Breast epithelium (tissue), 4 donors: ENCODE data around the gene RNF220. TPM values are rescaled to one million over a fixed set of nuclear protein-coding genes. Genes with fewer than 3 reads are reported as not detected.
A peak's percentile ranks its signal among the peaks of the same experiment; 100 is the strongest.

Experiments used
- DNase-seq, 2 donors: peaks; one replicate each; pipeline ENCODE4 v3.0.0-alpha.2; 2019; ENCODE audit warnings: low spot score in 2 of 2
- H3K27ac ChIP-seq, 2 donors: fragments of 200-600 bp; sonication (generic) in 1 of 2; one replicate each; pipeline ENCODE4 v1.5.1; 2016 to 2019; ENCODE audit warnings: mild to moderate bottlenecking in 1 of 2
- H3K27me3 ChIP-seq, 2 donors: fragments of 200-600 bp; sonication (generic) in 1 of 2; one replicate each; pipeline versions ENCODE4 v1.5.1 to v1.6.0; 2017 to 2019; ENCODE audit warnings: control low read depth in 1 of 2, mild to moderate bottlenecking in 1 of 2
- H3K36me3 ChIP-seq: fragments of 200-600 bp; one replicate; pipeline ENCODE4 v1.5.1; 2019
- H3K4me1 ChIP-seq, 2 donors: fragments of 200-600 bp; sonication (generic); one replicate each; pipeline ENCODE4 v1.5.1; 2016 to 2019; ENCODE audit warnings: control low read depth in 1 of 2
- H3K4me3 ChIP-seq, 3 donors: fragments of 200-600 bp; sonication (generic); 1 replicate in 2 of 3; 2 replicates in 1 of 3; pipeline ENCODE4 v1.5.1; 2016 to 2019; ENCODE audit warnings: mild to moderate bottlenecking in 3 of 3, moderate library complexity in 2 of 3
- H3K9me3 ChIP-seq, 2 donors: fragments of 200-600 bp; sonication (generic) in 1 of 2; one replicate each; pipeline ENCODE4 v1.5.1; 2016 to 2019; ENCODE audit warnings: control low read depth in 1 of 2
- POLR2A ChIP-seq: fragments of 450-650 bp; IDR thresholded peaks from one replicate; pipeline ENCODE4 v1.6.1; 2016; ENCODE audit warnings: antibody characterized with exemption, mild to moderate bottlenecking, moderate library complexity
- POLR2AphosphoS5 ChIP-seq, 3 donors: sonication (generic); formaldehyde crosslinking; IDR thresholded peaks; one replicate each; pipeline ENCODE4 v1.6.1; 2017; ENCODE audit warnings: antibody characterized with exemption in 3 of 3
- intact Hi-C: fragments of 100-400 bp; cut with DNase I; formaldehyde crosslinking; loops from one replicate; pipeline ENCODE4 v1.15.1; 2023; ENCODE audit warnings: low total_unique reads
- total RNA-seq, 3 donors: library from RNA; depleted of rRNA; stranded (reverse); fragments of >200 nt; gene quantifications; one replicate each; pipeline ENCODE4 v1.1.0, GENCODE V29; 2016
- TF ChIP-seq, protein P1 (sequence below), 3 donors: fragments of 450-650 bp; IDR thresholded peaks; one replicate each; pipeline ENCODE4 v1.5.1; 2016 to 2017; ENCODE audit warnings: antibody characterized with exemption in 3 of 3, mild to moderate bottlenecking in 3 of 3, moderate library complexity in 3 of 3

The RNF220 gene
- total RNA-seq, 3 donors from 2014 or later = 90.4 to 110 (median 93.4) TPM

DNA sequence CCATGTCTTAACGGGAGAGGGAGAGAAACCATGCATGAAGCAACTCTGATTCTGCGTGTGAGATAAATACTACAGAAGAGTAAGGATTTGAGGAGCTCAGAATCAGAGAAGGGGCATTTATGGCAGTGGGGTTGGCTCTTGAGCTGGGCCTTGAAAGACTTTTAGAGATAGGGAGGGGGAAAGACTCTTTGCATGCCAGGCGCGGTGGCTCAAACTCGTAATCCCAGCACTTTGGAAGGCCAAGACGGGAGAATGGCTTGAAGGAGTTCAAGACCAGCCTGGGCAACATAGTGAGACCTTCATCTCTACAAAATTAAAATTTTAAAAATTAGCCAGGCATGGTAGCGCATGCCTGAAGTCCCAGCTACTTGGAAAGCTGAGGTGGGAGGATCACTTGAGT, 270.1 kb downstream of the RNF220 start:
- TF ChIP-seq POLR2A = no peak
- H3K4me1 ChIP-seq = peaks cover 6 to 23% of the 10 kb centered on the region in 2 donors

DNA sequence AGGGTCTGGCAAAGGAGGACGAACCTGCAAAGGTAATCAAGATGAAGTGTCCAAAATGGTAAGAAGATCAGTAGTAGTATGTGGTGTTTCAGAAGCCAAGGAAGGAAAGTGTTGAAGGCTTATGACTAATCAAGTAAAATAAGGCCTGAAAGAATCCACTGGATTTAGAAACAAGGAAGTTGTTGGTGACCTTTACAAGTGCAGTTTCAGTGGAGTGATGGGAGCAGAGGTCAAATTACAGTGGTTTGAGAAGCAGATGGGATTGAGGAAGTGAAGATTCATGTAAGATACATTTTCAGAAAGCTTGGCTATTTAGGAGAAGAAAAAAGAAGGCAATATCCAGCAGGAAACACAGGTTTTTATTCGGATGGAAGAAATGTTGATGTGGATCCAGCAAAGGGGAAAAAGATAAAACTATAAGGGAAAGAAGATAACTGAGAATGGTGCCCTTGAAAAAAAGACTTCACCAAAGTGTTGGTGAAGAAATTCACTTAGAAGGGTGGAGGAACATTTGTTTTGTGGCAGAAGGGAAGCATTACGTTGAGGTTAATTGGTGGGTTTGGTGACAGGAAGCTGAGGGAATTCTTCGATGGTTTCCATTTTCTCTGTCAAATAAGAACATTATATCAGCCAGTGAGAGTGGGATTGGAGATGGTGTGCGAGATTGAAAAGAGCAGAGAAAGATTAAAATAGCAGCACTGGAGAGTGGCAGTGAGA, 271.6 kb downstream of the RNF220 start:
- Histone ChIP-seq H3K4me3 (no peak overlapping the region), H3K4me1 (peaks cover 6 to 23% of the 10 kb centered on the region in 2 donors), H3K9me3 (no peaks in the 10 kb centered on the region), H3K27ac (peak overlapping the region; percentile 33 to 98), H3K27me3 (no peaks in the 10 kb centered on the region), H3K36me3 (no peaks in the 10 kb centered on the region)
- intact Hi-C loops = no loop called here
- TF ChIP-seq POLR2AphosphoS5 (IDR thresholded peaks at IDR 0.05) = no peak
- DNase-seq = no peak

More for the DNA sequence above, 270.1 kb downstream of the RNF220 start:
- Histone ChIP-seq H3K9me3 (no peaks in the 10 kb centered on the region), H3K4me3 (peak overlapping the region; percentile 66 to 84 (median 66)), H3K27me3 (no peaks in the 10 kb centered on the region), H3K27ac (peak overlapping the region; percentile 98 to 99), H3K36me3 (no peaks in the 10 kb centered on the region)
- peak in 1 of 2 donors; percentile 25 for DNase-seq
- intact Hi-C loops = no loop called here

DNA sequence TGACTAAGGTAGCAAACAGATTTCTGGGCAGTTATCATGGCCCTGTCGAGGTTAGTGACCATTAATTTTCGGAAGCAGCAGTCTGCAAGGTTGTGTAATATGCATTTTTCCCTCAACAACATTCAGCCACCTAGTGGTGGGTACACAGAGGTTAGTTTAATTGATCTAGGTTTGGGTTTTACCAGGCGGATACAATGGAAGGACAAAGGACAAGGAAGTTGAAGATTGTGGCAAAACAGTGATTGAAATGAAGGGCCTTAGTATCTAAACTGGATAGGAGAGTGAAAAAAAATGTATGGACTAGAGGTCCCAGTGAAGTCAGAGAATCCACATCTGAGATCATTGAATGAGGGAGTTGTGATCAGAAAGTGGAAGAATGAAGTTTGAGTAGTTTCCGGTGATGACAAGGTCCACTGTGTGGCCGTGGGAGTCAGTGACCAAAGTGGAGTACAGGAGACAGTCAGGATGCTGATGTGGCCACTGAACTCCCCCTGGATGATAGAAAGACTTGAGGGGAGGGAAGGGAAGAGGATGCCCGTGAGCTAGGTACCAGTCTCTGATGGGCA, 272.2 kb downstream of the RNF220 start:
- intact Hi-C loops = no loop called here
- H3K4me1 ChIP-seq = peaks cover 6 to 17% of the 10 kb centered on the region in 2 donors
- H3K36me3 ChIP-seq = no peaks in the 10 kb centered on the region
- TF ChIP-seq POLR2AphosphoS5 (IDR thresholded peaks at IDR 0.05) = no peak
- TF ChIP-seq, protein P1, sequence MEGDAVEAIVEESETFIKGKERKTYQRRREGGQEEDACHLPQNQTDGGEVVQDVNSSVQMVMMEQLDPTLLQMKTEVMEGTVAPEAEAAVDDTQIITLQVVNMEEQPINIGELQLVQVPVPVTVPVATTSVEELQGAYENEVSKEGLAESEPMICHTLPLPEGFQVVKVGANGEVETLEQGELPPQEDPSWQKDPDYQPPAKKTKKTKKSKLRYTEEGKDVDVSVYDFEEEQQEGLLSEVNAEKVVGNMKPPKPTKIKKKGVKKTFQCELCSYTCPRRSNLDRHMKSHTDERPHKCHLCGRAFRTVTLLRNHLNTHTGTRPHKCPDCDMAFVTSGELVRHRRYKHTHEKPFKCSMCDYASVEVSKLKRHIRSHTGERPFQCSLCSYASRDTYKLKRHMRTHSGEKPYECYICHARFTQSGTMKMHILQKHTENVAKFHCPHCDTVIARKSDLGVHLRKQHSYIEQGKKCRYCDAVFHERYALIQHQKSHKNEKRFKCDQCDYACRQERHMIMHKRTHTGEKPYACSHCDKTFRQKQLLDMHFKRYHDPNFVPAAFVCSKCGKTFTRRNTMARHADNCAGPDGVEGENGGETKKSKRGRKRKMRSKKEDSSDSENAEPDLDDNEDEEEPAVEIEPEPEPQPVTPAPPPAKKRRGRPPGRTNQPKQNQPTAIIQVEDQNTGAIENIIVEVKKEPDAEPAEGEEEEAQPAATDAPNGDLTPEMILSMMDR (IDR thresholded peaks at IDR 0.05) = peak in 2 of 3 donors; percentile 24 to 40
- H3K4me3 ChIP-seq = no peak overlapping the region
- no peaks in the 10 kb centered on the region for H3K9me3 ChIP-seq
- peak overlapping the region; percentile 33 to 98 for H3K27ac ChIP-seq
- H3K27me3 ChIP-seq = no peaks in the 10 kb centered on the region
- no peak for DNase-seq

DNA sequence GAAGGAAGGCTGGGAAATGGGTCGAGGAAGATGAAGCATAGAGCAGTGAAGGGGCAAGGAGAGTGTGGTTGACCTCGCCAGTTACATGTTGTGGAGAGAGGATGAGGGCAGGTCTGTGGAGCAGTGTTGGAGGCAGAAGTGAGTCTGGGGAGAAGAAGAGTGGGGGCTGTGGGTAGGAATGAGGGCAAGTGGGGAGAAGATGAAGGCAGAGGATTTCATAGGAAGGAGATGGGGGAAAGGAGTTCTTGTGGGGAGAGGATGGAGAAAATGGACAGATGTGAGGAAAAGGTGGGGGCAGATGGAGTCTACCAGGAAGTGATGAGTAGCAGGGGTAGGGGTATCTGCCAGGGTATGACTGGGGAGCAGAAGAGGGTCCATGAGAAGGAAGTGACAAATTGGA, 273.1 kb downstream of the RNF220 start:
- Histone ChIP-seq H3K27me3 (no peaks in the 10 kb centered on the region), H3K9me3 (no peaks in the 10 kb centered on the region), H3K27ac (peak overlapping the region; percentile 26 to 27), H3K4me3 (no peak overlapping the region), H3K36me3 (no peaks in the 10 kb centered on the region), H3K4me1 (peaks cover 3 to 10% of the 10 kb centered on the region in 2 donors)
- intact Hi-C loops = no loop called here
- DNase-seq = no peak
- TF ChIP-seq POLR2A (no peak), POLR2AphosphoS5 (IDR thresholded peaks at IDR 0.05) (no peak)
- TF ChIP-seq, protein P1 (IDR thresholded peaks at IDR 0.05) = no peak

DNA sequence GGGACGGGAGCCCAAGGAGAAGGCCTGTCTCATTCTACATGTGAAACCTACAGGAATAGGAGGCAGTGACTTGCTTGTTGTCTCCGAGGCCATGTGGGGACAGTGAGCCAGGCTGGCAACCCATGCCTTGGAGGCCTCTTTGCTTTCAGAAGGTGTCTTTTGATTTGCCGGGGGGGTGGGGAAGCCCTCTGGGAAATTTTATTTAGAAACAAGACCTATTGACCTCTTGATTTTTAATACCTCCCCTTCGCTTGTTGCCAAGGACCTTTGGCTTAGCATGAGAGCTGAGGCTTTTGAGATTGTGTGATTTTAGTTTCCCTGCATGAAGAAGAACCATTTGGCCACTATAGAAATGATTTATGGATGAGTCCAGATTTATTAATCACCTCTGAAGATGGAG, 273.6 kb downstream of the RNF220 start:
- Histone ChIP-seq H3K27me3 (no peaks in the 10 kb centered on the region), H3K27ac (peak overlapping the region; percentile 26 to 27), H3K9me3 (no peaks in the 10 kb centered on the region), H3K36me3 (no peaks in the 10 kb centered on the region), H3K4me1 (peaks cover 0 to 5% of the 10 kb centered on the region in 2 donors), H3K4me3 (no peak overlapping the region)
- no peak for TF ChIP-seq POLR2A
- intact Hi-C loops = no loop called here
- peak in 1 of 2 donors; percentile 9 for DNase-seq

DNA sequence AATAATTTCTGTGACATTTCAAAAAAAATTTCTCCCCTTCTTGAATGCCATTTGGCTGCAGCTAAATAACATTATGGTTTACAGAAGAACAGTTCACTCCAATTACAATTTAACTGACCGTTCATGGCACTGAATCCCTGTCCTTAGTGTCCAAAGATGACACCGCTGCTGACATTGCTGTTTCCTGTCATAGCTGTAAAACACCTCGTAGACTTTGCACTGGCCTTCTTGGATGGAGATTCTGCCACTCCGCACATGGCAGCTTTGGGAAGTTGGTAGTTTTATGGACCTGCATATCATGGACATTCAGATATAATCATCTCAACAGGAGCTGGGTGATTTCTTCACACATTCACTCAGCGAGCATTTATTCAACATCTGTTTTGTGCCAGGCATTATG, 274.4 kb downstream of the RNF220 start:
- no peak overlapping the region for H3K4me3 ChIP-seq
- intact Hi-C loops = no loop called here
- DNase-seq = peak in 1 of 2 donors; percentile 5
- no peaks in the 10 kb centered on the region for H3K36me3 ChIP-seq
- TF ChIP-seq POLR2AphosphoS5 (IDR thresholded peaks at IDR 0.05) (no peak), POLR2A (no peak)
- TF ChIP-seq, protein P1 (IDR thresholded peaks at IDR 0.05) = no peak
- no peak overlapping the region for H3K27ac ChIP-seq
- H3K27me3 ChIP-seq = no peaks in the 10 kb centered on the region
- no peaks in the 10 kb centered on the region for H3K9me3 ChIP-seq
- peaks cover 0 to 5% of the 10 kb centered on the region in 2 donors for H3K4me1 ChIP-seq
